ENCODE results near the gene CTNNA1.
"Not testable (repeated sequence)": the region's sequence is repeated elsewhere in the genome, so short reads cannot be mapped to it uniquely, and the experiment has no call there.

CTNNA1 gene

DNA sequence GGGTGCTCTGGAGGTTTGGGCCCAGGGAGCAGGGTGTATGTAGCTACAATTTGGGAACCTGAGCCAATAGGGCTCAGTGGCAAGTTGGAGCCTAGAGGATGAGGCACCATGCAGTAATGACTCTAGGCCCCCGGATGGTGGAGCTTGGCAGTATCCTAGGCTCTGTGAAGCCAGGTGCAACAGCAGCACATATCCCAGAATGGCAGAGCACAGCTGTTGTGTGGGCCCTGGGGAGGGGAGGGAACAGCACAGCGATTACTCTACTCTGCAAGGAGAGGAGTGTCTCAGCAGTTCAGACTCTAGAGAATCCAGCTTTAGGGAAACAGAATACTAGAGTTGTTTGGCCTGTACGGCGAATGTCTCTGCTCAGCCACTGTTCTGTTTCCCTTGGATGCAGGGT is 65.9 kb downstream of the CTNNA1 start:
- ATAC-seq, result no peak

DNA sequence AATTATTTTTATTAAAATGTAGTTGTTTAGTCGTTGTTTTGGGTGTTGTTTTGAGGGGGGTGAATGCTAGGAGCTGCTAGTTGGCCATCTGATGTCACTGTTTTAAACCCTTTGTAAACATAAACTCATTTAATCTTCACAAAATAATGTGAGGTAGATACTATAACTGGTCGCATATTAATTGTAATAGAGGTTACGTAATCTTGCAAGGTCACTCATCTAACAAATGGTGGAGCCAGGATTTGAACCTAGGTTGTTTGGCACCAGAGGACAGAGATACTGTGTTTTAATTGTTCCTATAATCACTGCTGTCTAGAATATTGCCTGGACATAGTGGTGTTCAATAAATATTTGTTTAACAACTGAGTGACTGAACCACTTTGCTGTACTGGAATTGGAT is 67.5 kb downstream of the CTNNA1 start:
- ATAC-seq, result no peak

GRCh38 chr5:138824516-138824915 is 71.3 kb downstream of the CTNNA1 start:
- peak in 1 of 2 donors; percentile 59 for ATAC-seq

DNA sequence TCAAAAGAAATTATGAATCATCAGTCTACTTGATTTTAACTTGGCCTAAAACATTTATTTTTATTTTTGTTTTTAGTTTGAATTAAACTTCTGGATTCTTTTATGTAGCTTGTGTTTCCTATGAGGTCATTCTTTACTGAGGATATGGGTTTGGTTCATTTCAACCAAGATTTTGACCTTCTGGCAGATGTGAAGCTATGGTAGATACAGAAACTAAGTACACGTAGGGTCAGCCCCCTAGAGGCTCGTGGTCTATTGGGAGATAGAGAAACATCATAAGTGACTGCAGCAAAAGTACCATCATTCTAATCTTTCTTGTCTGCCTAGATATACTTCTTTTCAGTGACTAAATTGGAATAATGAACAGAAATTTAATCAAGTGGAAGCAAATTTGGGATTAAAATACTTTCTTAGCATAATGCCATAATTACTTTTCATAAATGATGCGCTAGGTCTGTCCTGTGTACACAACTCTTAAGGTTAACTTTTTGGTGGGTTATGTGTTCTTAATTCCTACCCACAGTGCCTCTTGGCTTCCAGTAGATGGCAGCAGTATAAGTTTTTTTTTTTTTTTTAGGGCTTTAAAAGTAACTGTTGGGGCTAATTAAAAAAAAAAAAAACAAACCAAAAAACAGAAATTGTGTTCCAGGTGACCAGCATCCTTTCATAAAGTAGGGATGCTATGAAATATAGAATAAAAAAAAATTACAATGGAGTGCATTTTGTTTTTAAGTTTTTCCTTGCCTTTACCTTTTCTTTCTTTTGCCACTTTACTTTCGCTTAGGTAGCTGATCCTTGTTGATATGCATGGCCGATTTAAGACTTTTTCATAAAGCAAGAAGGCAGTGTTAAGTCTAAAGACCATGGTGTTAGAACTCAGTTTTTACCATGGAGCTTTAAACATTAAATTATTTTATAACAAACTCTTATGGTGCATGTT is 72.0 kb downstream of the CTNNA1 start:
- peak; percentile 25 to 51 for ATAC-seq

GRCh38 chr5:138828556-138828955 is 75.3 kb downstream of the CTNNA1 start:
- ATAC-seq, result no peak

- no peak for ATAC-seq
Observed at GRCh38 chr5:138829341-138829740, 76.1 kb downstream of the CTNNA1 start.

DNA sequence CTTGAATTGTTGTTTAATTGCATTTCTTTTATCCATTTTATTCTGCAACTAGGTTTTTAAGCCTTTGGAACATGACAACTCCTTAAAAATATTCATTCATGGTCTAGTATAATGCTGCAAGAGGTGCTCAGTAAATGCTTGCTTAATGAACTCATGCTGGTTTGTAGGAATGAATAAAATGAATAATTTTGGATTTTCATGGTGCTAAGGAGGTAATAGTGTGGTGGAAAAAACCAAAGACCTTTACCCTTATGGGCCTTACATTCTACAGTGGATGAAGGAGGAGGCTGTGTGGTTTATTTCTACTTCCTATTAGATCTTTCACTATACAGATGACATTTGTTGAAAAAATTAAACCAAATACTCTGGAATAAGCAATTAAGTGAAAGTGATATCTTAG is 78.5 kb downstream of the CTNNA1 start:
- no peak for ATAC-seq

- no peak for ATAC-seq
Observed at GRCh38 chr5:138832218-138832617, 79.0 kb downstream of the CTNNA1 start.

GRCh38 chr5:138833080-138833479 is 79.9 kb downstream of the CTNNA1 start:
- ATAC-seq, result no peak

DNA sequence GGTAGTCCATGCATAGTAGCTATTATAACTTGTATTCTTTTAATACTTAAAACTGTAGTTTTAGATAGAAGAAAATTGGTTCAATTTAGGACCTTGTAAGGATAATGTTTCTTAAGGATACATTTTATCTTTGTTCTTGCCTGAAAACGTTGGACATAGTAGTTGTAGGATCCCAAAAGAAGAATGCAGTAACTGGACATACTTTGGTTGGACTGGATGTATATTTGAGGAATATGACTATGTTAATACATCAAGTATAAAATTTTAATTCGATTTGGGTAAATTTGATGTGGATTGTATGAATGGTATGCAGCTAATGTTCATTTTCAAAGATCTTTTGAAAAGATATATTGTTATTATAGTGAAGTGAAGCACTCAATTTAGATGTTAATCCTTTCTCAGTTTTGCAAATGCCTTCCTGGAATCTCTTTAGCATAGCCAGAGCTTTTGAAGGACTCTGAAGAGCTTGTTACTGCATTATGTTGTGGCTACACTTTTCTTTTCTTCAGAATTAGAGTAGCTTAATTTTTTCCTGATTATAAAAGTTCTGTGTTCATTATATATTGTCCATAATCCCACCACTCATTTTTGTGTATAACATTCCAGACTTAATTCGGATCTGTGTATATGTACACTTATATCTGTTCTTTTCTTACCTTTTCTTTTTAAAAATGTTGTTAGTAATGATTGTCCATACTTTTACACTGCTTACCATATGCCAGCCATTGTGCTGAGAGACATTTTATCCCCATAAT is 80.7 kb downstream of the CTNNA1 start:
- no peak for ATAC-seq

DNA sequence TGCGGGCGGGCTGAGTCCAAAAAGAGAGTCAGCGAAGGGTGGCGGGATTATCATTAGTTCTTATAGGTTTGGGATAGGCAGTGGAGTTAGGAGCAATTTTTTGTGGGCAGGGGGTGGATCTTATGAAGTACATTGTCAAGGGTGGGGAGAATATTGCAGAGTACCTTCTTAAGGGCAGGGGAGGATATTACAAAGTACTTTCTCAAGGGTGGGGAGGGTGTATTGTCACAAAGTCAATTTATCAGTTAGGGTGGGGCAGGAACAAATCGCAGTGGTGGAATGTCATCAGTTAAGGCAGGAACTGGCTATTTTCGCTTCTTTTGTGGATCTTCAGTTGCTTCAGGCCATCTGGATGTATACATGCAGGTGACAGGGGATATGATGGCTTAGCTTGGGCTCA is 81.6 kb downstream of the CTNNA1 start:
- ATAC-seq, result not testable (repeated sequence)

DNA sequence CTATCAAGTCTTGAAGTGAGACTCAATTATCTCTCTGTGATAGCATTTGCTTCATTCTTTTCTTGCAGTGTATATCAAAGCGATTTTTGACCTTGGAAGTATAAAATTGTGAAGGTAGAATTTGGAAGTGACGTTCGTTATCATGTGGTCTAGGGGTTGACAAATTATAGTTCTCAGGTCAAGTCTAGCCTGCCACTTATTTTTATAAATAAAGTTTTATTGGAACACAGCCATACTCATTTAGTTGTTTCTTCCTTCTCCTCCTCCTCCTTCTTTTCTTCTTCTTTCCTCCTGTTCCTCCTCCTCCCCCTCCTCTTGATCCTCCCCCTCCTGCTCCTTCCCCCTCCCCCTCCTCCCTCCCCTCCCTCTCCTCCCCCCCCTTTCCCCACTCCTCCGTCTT is 83.9 kb downstream of the CTNNA1 start:
- ATAC-seq, result no peak

DNA sequence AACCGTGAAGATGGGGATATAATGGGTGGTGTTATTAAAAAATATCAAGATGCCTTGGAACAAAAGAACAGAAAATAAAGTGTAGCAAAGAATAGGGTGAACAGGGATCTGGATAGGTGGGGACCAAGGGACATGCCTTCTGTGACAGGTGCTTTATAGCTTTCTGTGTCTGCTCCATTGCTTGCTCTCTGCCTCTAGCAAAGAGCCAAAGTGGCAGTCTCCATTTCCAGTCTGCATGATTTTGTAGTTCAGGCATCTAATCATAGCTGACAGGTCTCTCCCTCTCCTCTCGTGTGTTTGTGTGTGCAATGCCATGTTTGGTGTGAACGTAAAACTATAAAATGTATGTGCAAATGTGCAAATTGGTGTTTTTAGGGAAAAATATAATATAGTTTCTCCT is 86.9 kb downstream of the CTNNA1 start:
- no peak for ATAC-seq

DNA sequence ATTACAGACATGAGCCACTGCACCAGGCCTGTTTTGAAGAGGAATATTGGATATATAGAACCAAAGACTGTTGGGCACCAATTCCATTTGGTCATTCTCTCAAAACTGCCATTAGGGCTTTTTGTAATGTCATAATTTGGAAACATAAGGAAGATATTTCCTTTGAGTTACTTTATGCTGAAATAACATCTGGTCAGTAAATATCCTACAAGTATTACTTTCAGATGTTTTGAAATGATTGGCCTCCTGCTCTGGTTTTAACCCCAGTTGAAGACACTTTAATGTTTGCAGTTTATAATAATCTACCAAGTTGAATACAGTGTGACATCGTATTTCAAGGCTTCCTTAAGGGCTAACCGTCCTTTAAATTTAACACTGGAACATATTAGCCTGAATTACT is 88.3 kb downstream of the CTNNA1 start:
- ATAC-seq, result no peak

DNA sequence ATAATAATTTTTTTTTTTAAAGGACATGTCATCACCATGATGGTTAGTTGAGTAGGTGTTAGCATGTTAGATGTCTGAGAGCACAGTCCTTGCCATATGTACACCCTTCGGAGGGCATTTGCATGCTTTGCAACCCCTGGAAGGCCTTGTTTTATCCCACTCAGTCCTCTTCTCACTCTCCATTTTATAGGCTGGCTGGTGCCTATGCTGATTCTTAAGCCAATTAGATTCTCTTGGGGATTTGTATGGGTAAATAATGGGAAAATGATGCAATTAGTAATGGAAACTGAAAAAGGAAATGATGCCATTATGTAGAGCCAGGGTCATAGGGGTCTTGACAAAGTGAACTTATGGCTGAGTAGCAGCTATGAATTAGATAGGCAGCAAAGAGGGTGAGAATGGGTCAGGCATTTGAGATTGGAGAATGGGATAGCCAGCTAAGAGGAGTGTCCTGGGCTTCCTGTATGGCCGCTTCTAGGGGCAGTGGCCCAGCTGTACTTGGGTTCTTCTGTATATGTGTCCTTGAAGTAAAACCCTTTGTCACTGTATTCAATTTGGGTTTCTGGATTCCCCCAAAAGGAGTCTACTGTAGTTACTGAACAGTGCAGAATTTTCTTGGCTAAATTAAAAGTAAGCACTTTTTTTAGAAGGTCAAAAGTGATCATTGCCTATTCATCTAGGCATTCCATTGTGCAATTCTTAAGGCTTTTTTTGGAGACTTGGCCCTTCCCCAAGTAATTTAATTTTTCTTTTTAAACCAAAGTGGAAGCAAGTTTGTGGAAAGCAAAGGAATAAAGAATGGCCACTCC is 90.3 kb downstream of the CTNNA1 start:
- ATAC-seq, result no peak

DNA sequence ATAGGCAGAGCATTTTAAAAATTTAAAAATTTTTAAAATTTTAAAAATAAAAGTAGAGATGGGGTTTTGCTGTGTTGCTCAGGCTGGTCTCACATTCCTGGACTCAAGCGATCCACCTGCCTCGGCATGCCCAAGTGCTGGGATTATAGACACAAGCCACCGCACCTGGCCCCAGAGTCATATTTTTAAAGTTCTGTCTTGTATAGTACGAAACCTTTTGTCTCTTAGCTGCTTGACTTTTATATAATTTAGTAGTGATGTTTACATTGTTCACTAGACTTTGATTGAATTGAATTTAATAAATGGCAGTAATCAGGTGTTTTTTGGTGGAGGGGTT is 90.9 kb downstream of the CTNNA1 start:
- ATAC-seq, result no peak

DNA sequence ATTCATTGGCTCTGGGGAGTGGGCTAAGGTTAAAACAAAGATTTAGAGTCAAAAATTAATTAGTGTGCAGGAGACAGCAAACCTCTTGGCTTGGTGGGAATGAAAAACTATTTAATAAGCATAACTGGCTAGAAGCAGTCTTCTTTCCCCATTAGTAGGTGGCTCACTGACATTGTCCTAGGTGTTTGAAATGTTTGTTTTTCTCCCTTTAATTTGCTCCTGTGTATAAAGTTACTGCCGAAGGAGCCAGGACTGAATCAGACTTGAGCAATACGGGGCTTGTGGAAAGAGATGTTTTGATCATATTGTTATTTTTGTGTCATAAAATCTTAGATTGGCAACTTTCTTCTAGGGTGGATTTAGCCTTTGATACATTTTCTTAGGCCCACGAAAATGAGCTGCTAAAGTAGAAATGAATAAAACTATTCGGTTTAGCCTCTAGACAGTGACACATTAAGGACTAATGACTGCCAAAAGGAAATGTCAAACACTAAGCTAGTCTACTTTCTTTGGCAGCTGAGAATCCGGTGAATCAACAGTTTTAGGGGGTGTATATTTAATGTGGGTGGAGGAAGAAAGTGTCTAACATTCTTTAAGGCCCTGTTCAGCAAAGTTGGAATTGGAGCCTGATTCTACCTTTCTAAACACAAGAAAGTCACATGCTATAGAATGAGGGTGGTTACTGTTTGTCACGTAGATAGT is 91.7 kb downstream of the CTNNA1 start:
- no peak for ATAC-seq

DNA sequence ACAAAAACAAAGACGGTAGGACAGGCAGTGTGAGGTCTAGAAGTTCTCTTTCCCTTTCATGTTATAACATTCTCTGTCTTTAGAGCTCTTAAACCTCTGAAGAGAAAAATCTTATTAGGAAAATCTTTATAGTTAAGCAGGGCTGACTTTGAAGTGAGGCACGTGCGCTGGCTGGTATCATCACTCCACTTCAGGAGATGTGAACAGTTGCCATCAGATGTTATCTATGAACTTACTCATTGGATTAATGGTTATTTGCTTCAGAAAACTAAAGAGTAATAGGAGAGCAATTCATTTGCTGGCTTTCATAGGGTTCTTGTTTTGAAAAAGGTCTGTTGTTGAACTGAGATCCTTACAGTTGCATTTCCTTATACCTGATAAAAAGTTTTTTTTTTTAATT is 96.2 kb downstream of the CTNNA1 start:
- peak in 1 of 2 donors; percentile 10 for ATAC-seq

- no peak for ATAC-seq
Observed at GRCh38 chr5:138849882-138850281, 96.7 kb downstream of the CTNNA1 start.

DNA sequence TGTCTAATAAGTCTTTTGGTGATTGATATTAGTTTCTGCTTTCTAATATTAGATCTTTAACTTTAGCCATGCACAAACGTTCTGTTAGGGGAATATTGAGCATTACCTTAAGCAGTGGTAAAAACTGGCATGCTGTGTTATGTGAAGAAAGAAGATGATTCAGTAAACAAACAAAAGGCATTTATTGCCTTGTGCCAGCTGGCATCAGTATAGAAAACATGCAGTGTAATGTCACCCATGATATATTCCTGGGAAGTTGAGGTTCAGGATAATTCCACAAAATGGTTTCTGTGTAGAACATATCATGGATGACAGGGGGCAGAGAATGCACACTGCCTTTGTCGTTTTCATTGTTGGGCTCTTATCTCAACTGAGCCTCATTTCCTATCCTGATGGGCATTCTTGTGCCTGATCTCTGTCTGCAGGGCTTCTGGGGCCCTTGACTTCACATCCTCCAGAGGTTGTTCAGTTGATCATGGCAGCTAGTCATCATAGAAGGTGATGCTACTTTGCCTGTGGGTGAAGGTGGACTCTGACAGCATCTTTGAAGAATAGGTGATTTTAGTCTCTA is 97.7 kb downstream of the CTNNA1 start:
- no peak for ATAC-seq

DNA sequence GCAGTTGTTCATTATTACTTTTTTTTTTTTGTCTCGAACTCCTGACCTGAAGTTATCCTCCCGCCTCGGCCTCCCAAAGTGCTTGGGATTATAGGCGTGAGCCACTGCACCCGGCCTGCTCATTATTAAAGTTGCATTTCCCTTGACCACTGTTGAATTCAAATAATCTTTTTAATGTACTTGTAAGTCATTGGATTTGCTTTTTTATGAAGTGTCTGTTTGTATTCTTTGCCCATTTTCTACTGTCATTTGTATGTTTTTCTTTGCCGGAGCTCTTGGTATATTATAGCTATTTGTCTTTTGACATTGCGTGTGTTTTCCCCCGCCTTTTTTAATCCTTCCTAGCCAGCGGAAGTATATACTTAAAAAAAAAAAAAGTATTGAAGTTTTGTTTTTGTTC is 99.9 kb downstream of the CTNNA1 start:
- no peak for ATAC-seq

DNA sequence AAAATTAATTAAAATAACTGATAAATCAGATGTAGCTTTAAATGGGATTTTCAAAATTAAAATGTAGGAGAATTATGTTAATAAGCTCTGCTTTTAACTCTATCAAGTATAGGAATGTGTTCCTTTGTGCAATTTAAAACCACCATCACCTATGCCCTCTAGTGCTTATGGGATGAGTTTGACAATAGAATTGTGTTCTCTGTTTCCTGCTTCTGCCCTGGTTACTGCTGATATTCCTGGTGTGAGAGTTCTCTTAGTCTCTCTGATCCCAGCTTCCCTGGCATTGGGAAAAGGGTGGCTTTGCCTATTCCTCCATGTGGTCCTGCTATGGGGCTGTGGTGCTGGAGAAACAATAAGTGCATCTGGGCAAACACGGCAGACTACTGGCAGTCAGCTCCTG is 113.8 kb downstream of the CTNNA1 start:
- no peak for ATAC-seq
